NCI-H774 (cell line): ENCODE results near the gene ZNF418.
"Not testable (repeated sequence)": the region's sequence is repeated elsewhere in the genome, so short reads cannot be mapped to it uniquely, and the experiment has no call there.

ENCODE experiments used
- DNase-seq: peaks from one replicate; lab custom pipeline; 2025; lab: John Stamatoyannopoulos, UW

ZNF418 gene

GRCh38 chr19:57934820-57935665 lies at the start of gene ZNF418:
TSS of gene ZNF418 (minus strand) at chr19:57935402. CDS start at chr19:57933822, 1,580 bp downstream.
- DNase-seq, result no peak

- DNase-seq, result no peak
Measured at GRCh38 chr19:57978586-57979289, 43.5 kb upstream of the ZNF418 start.

- DNase-seq, result no peak
Measured at GRCh38 chr19:57974434-57974833, 39.2 kb upstream of the ZNF418 start, which contains the start of gene C19orf18. TSS of gene C19orf18 (minus strand) at chr19:57974534. CDS start at chr19:57974432, 102 bp downstream.

GRCh38 chr19:57964761-57965160 lies 29.6 kb upstream of the ZNF418 start:
- DNase-seq, result no peak

- DNase-seq, result no peak
Measured at GRCh38 chr19:57961785-57962184, 26.6 kb upstream of the ZNF418 start.

GRCh38 chr19:57954996-57955395 lies 19.8 kb upstream of the ZNF418 start:
- DNase-seq, result no peak

GRCh38 chr19:57949702-57950101 lies 14.5 kb upstream of the ZNF418 start:
- no peak for DNase-seq

GRCh38 chr19:57949296-57949695 lies 14.1 kb upstream of the ZNF418 start:
- no peak for DNase-seq

GRCh38 chr19:57947419-57948134 lies 12.4 kb upstream of the ZNF418 start, which contains the start of gene ZNF256:
TSS of gene ZNF256 (minus strand) at chr19:57947706. CDS start at chr19:57947474, 232 bp downstream.
- peak; percentile 91 for DNase-seq

GRCh38 chr19:57947088-57947418 lies 11.9 kb upstream of the ZNF418 start:
- DNase-seq, result no peak

GRCh38 chr19:57946316-57946715 lies 11.1 kb upstream of the ZNF418 start:
- no peak for DNase-seq

- DNase-seq, result no peak
Measured at GRCh38 chr19:57941593-57941992, 6.4 kb upstream of the ZNF418 start.

- DNase-seq, result no peak
Measured at GRCh38 chr19:57935731-57936130, 529 bp upstream of the ZNF418 start.

- DNase-seq, result no peak
Measured at GRCh38 chr19:57927587-57927986, 7.6 kb downstream of the ZNF418 start.

- DNase-seq, result peak; percentile 94
Measured at GRCh38 chr19:57916168-57916995, 18.8 kb downstream of the ZNF418 start, which contains the start of gene ZNF417. TSS of gene ZNF417 (minus strand) at chr19:57916592. CDS start at chr19:57916411, 181 bp downstream.

GRCh38 chr19:57914531-57914930 lies 20.7 kb downstream of the ZNF418 start:
- DNase-seq, result no peak

- DNase-seq, result no peak
Measured at GRCh38 chr19:57907394-57907793, 27.8 kb downstream of the ZNF418 start.

GRCh38 chr19:57905258-57905657 lies 29.9 kb downstream of the ZNF418 start:
- no peak for DNase-seq

- DNase-seq, result no peak
Measured at GRCh38 chr19:57903618-57904184, 31.5 kb downstream of the ZNF418 start.

GRCh38 chr19:57900311-57900710 lies 34.9 kb downstream of the ZNF418 start:
- DNase-seq, result no peak

- not testable (repeated sequence) for DNase-seq
Measured at GRCh38 chr19:57890706-57891105, 44.5 kb downstream of the ZNF418 start.
